Measurements from ENCODE around the gene CAPN13. TPM values are rescaled to one million over a fixed set of nuclear protein-coding genes. Genes with fewer than 3 reads are reported as not detected.

CAPN13 gene
- total and polyA plus RNA-seq, 8 donors, result 6.4 to 93.3 (median 44.3) TPM

GRCh38 chr2:30733876-30734520, 73.2 kb downstream of the CAPN13 start:
- no peak for DNase-seq
- no peak overlapping the region for H3K27ac ChIP-seq
- intact Hi-C loops (cut with DNase I; ENCODE audit: low total_unique reads), result no loop called here
- H3K9me3 ChIP-seq, result no peaks in the 10 kb centered on the region
- H3K27me3 ChIP-seq, result peaks cover 0 to 17% (median 0%) of the 10 kb centered on the region in 3 donors
- H3K4me3 ChIP-seq, result no peak overlapping the region
- TF ChIP-seq POLR2A (IDR thresholded peaks at IDR 0.05) (no peak), EP300 (IDR thresholded peaks at IDR 0.05) (no peak), CTCF (IDR thresholded peaks at IDR 0.05) (no peak), POLR2AphosphoS5 (IDR thresholded peaks at IDR 0.05) (no peak)
- H3K36me3 ChIP-seq, result peaks cover 0 to 25% (median 3%) of the 10 kb centered on the region in 4 donors
- H3K4me1 ChIP-seq, result no peaks in the 10 kb centered on the region
- WGBS, 5 donors, result 78 to 84% (median 83%) methylated on average over 14 to 15 of the region's 15 CpGs

GRCh38 chr2:30732876-30733275, 74.4 kb downstream of the CAPN13 start:
- Histone ChIP-seq H3K27ac (no peak overlapping the region), H3K4me3 (no peak overlapping the region), H3K4me1 (no peaks in the 10 kb centered on the region), H3K27me3 (peaks cover 0 to 17% (median 0%) of the 10 kb centered on the region in 3 donors), H3K9me3 (no peaks in the 10 kb centered on the region), H3K36me3 (peaks cover 0 to 25% (median 3%) of the 10 kb centered on the region in 4 donors)
- 73 to 87% (median 80%) methylated on average over 4 of the region's 4 CpGs for WGBS, 5 donors
- DNase-seq, result no peak
- TF ChIP-seq EP300 (IDR thresholded peaks at IDR 0.05), result no peak
- TF ChIP-seq POLR2A (IDR thresholded peaks at IDR 0.05), result no peak
- TF ChIP-seq POLR2AphosphoS5 (IDR thresholded peaks at IDR 0.05), result no peak
- no peak for TF ChIP-seq CTCF (IDR thresholded peaks at IDR 0.05)
- intact Hi-C loops (cut with DNase I; ENCODE audit: low total_unique reads), result no loop called here

GRCh38 chr2:30732376-30732775, 74.9 kb downstream of the CAPN13 start:
- DNase-seq, result no peak

GRCh38 chr2:30731706-30732105, 75.5 kb downstream of the CAPN13 start:
- Histone ChIP-seq H3K4me3 (no peak overlapping the region), H3K27ac (no peak overlapping the region), H3K27me3 (peaks cover 0 to 17% (median 0%) of the 10 kb centered on the region in 3 donors), H3K9me3 (no peaks in the 10 kb centered on the region), H3K4me1 (no peaks in the 10 kb centered on the region), H3K36me3 (peaks cover 0 to 25% (median 3%) of the 10 kb centered on the region in 4 donors)
- DNase-seq, result no peak
- TF ChIP-seq CTCF (IDR thresholded peaks at IDR 0.05), result no peak
- no peak for TF ChIP-seq POLR2AphosphoS5 (IDR thresholded peaks at IDR 0.05)
- TF ChIP-seq EP300 (IDR thresholded peaks at IDR 0.05), result no peak
- TF ChIP-seq POLR2A (IDR thresholded peaks at IDR 0.05), result no peak
- WGBS, 5 donors, result 64 to 79% (median 69%) methylated on average over 6 of the region's 6 CpGs
- intact Hi-C loops (cut with DNase I; ENCODE audit: low total_unique reads), result no loop called here

More at GRCh38 chr2:30732376-30732775, 74.9 kb downstream of the CAPN13 start:
- H3K27ac ChIP-seq, result no peak overlapping the region
- no peak overlapping the region for H3K4me3 ChIP-seq
- TF ChIP-seq EP300 (IDR thresholded peaks at IDR 0.05) (no peak), POLR2A (IDR thresholded peaks at IDR 0.05) (no peak), POLR2AphosphoS5 (IDR thresholded peaks at IDR 0.05) (no peak), CTCF (IDR thresholded peaks at IDR 0.05) (no peak)
- peaks cover 0 to 17% (median 0%) of the 10 kb centered on the region in 3 donors for H3K27me3 ChIP-seq
- 82 to 91% (median 88%) methylated on average over 9 to 10 of the region's 10 CpGs for WGBS, 5 donors
- H3K36me3 ChIP-seq, result peaks cover 0 to 25% (median 3%) of the 10 kb centered on the region in 4 donors
- no peaks in the 10 kb centered on the region for H3K9me3 ChIP-seq
- intact Hi-C loops (cut with DNase I; ENCODE audit: low total_unique reads), result no loop called here
- H3K4me1 ChIP-seq, result no peaks in the 10 kb centered on the region

All from stomach (tissue), 9 donors.